HG02884 (cell line): ENCODE data around the gene RSF1.
A peak's percentile ranks its signal among the peaks of the same experiment; 100 is the strongest.

ENCODE experiments used
- ATAC-seq: cut with Tn5 transposase; IDR thresholded peaks from one replicate; pipeline ENCODE4 v1.9.1; 2021; ENCODE audit warnings: mild to moderate bottlenecking, moderate library complexity; ENCODE audit not compliant: unreplicated experiment

Gene RSF1

DNA sequence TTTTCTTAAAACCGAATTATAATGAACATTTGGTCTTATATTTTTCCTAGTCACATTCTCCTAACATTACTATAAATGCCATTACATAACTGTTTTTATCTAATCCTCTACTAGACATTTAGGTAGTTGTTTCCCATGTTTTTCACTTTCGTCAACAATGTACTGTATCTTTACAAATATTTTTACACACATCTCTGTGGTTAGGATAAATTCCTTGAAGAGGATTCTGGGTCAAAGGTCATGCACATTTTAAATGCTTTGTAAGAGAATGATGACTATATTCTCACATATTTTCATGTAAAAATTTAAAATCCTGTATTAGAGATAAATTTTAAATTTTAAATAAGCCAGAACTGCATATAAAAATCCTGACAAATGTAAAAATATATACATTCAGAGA lies 121.6 kb downstream of the RSF1 start:
- ATAC-seq = no peak

DNA sequence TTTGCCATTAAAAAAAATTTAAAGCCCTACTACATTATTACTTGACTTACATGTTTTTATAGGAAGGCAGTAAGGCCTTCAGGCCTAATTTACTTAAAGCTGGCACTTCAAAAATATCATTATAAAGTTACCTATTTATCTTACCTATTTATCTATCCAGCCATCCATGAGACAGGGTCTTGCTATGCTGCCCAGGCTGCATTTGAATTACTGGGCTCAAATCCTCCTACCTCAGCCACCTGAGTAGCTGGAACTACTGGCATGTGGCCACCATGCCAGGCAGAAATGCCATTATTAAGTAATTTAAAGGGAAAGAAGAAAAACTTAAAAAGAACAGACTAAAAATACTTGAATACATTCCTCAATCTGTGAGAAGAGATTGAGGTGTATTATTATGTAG lies 122.7 kb downstream of the RSF1 start:
- ATAC-seq = no peak

DNA sequence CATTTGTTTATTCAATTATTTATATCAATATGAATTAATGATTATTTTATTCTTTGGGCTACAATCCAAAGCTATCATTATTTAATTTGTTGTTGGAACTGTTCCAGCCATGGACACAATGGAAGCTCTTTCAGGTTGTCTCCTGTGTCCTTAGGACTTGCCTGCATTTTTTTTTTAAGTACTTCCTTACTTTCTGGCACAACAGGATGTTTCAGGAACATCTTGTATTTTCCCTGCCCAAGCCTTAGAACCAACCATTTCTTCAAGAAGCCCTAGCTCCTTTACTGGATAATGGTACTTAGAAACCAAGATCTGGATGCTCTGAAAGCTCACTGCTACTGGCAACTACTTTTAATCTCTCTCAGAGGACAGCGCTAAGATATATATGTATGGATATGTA lies 125.1 kb downstream of the RSF1 start:
- no peak for ATAC-seq

DNA sequence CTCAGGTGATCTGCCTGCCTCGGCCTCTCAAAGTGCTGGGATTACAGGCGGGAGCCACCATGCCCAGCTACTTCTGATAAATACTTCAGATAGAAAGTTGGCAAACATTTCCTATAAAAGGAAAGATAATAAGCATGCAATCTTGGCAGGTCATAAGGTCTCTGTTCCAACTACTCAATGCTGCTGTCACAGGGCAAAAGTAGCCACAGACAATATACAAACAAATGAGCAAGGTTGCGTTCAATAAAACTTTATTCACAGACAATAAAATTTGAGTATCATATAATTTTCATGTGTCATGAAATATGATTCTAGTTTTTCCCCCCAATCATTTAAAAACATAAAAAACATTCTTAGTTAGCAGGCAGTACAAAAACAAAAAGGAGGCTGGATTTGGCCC lies 129.9 kb downstream of the RSF1 start:
- ATAC-seq = no peak

DNA sequence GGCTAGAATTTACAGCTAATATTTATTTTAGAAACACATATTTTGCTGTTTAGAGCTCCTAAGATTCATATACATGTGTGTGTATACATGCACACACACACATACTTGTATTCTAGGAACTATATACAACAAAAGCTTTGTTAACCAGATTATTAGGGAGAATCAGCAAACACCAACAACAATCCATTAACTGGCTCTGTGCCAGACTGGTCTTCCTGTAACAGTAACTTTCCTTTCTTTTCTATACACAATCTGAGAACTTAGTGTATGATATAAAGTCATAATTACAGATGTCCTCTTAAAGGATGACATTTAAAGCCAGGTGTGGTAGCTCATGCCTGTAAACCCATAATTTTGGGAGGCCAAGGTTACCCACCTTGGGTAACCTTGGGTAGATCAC lies 133.4 kb downstream of the RSF1 start:
- ATAC-seq = no peak

DNA sequence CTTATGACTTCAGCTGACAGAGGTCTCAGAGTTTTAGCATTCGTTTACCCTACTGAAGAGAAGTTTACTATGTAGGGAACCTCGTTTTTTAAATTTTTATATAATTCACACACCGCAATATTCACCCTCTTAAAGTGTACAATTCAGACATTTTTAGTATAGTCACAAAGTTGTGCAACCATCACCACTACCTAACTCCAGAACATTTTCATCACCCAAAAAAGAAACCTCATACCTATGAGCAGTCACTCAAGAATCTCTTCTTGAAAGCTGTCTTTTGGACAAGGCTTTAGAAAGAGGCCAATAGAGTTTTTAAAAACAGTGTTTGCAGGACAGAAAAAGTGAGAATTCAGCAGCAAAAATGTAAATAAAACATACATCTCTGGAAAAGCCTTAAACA lies 143.4 kb downstream of the RSF1 start:
- no peak for ATAC-seq

DNA sequence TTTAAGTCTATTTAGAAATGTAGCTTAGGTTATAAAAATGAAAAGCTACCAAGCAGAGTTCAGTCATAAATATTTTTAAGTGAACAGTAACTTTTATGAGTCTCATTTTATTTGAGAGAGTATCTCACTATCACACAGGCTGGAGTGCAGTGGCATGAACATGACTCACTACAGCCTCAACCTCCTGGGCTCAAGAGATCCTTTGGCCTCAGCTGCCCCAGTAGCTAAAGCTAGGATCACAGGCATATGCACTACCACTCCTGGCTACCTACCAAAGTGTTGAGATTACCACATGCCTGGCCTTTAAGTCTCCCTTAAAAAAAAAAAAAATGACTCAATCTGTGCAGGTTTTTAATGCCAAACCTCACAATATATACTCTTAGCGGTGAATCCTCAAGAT lies 148.3 kb downstream of the RSF1 start:
- no peak for ATAC-seq

DNA sequence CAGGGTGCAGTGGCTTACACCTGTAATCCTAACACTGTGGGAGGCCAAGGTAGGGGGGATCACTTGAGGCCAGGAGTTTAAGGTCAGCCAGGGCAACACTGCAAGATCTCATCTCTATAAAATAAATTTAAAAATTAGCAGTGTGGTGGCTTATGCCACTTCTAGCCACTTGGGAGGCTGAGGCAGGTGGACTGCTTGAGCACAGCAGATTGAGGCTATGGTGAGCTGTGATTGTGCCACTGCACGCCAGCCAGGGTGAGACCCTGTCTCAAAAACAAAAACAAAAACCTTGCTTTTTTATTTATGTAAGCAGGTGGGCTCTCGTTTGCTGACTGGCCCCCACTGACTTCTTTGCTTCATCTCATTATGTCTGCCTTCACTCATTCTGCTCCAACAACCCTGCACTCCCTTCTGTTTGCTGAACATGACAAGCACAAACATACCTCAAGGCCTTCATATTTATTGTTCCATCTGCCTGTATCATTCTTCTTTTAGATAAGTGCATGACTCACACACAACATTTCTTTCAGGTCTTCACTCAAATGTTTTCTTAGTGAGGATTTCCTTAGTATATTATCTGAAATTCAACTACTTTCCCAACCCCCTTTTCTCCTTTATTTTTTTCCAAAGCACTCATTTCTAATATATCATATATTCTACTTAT lies 150.5 kb downstream of the RSF1 start:
- no peak for ATAC-seq

DNA sequence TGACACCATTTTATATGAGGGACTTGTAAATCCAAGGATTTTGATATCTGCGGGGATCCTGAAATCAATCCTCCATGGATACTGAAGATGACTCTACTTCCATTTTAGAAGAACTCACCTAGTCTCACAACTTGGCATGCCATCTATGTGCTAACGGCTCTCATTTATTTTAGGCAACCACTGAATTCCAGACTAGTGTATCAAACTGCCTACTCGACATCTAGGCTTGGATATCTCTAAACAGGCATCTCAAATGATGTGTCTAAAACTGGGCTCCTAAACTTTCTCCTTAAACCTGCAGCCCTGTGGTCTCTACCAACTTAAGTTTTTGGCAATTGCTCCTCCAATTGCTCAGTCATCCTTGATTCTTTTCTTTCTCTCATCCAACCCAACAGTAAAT lies 151.8 kb downstream of the RSF1 start:
- no peak for ATAC-seq

DNA sequence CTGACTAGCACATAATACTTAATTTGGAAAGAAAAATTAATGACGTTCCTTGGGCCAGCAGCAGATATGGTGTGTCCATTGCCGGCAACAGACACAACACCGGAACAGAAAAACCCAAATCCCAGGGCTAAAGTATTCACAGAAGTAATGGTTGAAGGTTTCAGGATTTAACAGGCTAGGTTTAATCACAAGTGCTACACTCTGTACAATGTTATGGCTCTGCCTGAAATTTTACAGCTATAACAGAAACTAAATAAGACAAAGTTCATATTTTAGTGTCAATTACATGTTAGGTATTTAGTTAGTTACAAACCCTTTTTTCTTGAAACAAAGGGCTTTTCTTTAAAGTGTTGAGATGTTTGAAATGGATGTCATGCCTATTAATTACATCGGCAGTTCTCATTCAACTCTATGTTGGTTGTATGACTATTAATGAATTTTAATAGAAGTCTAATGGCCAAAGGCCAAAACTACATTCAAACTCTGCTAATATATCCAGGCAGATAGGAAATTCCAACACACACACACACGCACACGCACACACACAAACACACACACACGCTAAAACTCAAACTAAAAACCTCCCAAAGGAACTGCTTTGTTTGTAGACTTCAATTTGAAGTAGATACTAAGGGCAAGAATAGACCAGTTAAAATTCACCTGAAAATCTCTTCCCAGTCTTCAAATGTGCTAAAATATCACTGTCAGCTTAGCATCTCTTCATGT lies 155.1 kb downstream of the RSF1 start:
- ATAC-seq = no peak

DNA sequence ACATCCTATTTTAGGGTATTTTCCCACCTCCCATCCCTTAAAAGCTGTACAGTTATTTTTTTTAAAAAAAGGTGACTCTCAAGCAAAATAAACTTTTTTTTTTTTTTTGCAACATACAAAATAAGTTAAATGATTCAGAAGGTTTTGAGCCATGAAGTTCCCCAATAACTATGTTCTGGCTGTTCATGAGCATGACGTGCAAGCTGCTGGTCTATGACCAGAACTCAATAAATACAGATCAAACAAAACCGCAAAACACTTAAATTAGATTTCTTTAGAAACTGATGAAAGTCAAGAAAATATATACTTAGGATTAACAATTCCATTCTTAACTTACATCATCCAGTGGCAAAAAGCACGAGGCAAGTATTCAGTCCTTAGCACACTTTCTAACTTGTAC lies 158.9 kb downstream of the RSF1 start:
- no peak for ATAC-seq

DNA sequence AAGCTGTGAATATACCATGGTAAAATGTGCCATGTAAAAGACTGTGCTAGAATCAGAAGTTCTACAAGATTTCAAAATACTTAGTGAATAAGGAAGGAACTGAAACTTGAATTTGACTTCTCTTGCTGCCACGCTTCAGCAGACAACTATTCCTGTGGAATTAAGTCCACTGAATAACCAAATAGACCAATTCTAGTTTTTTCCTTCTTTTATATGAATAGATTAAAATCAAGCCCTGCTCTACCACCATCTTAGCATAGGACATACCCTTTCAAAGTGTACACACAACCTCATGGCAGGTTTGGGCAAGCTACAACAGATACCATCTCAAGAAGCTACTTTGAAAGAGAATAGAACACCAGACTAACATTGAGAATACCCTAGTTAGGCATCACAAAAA lies 159.6 kb downstream of the RSF1 start:
- no peak for ATAC-seq

DNA sequence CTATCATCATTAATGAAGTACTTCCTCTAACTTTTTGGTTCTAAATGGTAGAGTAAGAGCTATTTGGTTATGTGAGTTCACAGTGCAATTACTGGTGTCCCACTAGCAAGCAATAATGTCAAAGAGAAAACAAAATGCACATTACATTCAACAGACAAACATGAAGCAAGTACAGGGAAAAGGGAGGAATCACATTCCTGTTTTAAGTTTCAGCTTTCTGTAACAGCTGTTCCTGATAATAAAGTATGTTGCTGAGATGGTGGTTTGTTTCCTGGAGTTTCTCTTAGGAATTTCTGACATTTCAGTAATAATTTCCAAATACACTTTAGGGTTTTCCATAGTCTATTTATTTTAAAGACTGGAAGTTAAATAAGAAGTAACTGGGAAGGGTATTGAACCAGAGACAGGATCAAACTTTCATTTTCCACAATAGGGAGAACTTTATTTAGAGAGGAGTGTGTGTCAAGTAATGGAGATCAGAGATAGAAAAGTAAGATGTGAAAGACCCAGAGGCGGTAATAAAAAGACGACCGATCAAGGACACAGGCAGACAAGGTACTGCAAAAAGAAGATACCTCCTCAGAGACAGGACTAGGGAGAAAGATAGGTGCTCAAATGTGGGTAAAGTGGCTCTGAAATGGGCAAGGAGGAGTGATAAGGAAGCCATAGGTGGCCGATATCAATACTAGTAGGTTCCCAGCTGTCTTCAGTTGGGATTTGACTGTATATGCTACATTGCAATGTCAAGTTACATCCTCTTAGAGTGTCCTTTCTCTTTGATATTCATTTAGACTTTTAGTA lies 162.1 kb downstream of the RSF1 start:
- ATAC-seq = no peak

DNA sequence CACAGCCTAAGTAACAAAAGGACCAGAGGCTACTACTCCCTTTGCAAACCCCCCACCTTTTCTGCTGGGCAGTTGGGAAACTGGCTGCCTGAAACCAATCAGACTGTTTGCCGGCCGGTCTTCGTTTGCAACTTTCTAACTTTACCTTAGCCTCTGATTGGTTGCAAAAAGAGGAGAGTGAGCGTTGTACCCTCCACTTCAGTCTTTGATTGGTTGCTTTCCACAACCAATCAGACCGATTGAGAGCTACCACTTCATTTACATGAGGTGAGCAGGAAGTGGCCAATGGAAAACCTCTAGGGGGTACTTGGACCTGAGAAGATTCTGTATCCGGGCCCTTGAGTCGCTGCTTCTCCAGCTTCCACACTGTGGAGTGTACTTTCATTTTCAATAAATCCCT lies 164.2 kb downstream of the RSF1 start:
- ATAC-seq = no peak

DNA sequence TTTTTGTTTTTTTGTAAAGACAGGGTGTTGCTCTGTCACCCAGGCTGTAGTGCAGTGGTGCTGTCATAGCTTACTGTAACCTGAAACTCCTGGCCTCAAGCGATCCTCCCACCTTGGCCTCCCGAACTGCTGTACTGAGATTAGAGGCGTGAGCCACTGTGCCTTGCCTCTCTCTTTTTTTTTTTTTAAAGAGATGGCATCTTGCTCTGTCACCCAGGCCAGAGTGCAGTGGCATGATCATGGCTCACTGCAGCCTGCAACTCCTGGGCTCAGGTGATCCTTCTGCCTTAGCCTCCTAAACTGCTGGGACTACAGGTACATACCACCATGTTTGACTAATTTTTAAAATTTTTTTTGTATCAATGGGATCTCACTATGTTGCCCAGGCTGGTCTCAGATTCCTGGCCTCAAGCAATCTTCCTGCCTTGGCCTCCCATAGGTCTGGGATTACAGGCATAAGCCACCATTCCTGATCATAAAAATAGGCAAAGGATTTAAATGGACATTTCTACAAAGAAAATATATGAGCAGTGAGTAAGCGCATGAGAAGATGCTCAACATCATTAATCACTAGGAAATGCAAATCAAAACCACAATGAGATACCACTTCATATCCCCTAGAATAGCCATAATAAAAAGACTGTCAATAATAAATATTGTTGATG lies 165.6 kb downstream of the RSF1 start:
- ATAC-seq = no peak

DNA sequence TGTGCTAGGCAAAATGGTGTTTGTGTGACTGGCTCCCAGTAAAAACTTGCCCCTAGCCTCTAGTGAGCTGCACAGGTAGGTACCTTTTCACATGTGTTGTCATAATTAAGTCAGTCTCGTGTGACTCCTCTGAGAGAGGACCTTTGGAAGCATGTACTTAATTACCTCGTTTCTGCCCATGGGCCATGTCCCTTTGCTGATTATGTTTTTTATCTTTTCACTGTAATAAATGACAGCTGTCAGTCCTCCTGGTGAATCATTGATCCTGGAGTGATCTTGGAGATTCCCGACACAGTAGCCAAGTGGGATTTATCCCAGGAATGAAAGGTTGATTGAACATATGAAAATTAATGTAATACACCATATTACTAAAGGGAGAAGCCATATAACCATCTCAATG lies 170.4 kb downstream of the RSF1 start:
- no peak for ATAC-seq

DNA sequence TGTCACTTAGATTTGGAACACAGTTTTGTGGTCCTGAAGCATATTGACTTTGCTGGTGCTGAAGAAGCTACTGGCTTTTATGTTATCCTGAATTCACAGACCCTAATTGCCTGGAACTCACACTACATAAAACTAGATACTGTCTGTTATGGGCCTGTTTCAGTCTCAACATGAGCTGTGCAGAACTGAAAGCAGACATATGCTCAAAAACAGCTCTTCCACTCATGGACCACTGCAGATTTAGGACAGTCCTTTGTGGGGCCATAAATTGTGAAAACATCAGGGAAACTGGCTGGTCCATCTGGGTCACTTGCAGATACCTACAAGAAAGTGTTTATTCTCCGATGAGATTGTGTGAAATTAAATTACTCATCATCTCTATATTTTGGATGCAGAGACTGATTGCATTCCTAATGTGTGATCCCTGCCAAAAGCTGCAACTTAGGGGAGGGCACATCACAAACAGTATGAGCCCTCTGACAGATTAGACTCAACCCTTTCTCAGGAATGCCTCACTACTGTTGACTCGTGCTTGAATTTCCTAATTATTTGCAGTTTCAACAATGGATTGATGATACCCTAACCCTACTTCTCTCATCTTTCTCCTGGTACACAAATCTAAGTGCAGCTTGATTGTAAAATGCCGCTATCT lies 172.7 kb downstream of the RSF1 start:
- no peak for ATAC-seq

DNA sequence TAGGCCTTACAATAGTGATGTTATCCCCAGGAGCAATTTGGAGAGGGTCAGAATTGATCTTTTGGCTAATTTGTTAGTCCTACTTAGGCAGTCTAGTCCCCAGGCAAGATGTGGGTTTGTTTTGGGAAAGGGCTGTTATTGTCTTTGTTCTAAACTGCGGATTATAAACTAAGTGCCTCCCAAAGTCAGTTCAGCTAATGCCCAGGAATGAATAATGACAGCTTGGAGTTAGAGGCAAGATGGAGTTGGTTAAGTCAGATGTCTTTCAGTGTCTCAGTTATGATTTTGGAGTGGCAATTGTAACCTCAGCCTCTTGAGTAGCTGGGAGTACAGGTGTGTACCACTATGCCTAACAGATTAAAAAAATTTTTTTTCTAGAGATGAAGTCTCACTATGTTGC lies 175.6 kb downstream of the RSF1 start:
- no peak for ATAC-seq

DNA sequence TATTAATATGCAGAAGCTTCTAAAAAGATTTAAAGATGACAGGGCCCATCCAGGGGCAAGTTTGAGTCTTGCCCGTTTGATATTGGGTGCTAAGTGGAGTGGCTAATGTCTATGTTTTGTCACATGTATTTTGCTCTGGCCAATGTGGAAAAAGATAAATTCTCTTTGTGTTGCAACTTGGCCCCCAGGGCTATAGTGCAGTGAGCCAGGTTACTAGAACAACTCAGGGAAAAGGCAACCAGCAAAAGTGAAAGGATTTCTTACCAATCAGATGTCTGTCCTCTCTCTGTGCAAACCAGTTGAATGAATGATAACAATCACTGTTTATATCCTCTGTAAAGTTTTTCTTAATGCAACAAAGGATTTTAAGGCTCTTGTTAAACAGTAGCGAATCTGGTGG lies 178.3 kb downstream of the RSF1 start:
- no peak for ATAC-seq

DNA sequence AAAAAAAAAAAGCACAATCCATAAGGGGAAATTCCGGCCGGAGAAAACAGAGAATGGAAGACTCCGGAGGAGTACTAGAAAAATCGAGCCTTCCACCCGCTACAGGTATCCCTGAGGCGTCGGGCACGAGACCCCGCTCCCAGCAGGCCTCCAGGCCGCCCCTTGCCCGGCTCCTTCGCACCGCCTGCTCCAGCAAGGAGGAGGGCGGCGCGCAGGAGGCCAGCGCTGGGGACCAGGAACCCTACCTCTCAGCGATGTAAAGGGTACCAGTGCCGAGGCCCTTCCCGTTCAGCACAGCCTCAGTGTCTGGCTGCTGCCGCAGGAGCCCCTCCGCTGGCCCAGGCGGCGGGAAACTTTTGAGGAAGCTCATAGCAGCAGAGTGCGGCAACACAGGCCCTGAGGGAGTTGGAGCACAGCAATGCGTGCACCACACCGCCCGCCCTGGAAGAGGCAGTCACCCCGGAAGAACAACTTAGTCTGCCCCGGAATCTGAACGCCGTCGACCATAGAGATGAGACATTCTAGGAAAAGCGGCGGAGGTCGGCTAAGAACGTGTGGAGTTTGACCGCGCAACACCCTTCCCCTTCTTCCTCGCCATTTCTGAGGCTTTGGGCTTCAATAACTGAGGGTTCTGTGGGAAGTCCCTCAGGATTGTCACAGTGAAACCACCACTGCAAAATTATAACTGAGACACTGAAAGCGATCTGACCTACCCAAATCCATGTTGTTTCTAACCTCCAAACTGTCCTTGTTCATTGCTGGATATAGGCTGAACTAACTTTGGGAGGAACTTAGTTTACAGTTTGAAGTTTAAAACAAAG lies 183.0 kb downstream of the RSF1 start, which contains the start of gene CLNS1A:
Gene CLNS1A (minus strand): TSS at position 450 of the 821 bp plus-strand sequence. CDS start 80 bp downstream, at position 370.
- ATAC-seq = peak; percentile 94
